Left cardiac atrium (tissue), 2 donors: ENCODE measurements around the gene ZCWPW1. TPM values are rescaled to one million over a fixed set of nuclear protein-coding genes. Genes with fewer than 3 reads are reported as not detected.

Experiments used
- total RNA-seq, 2 donors: library from RNA; stranded (reverse); fragmentation: NEBNext Ultra II Directional; extraction: Animal tissue kit (Norgen Biotek cat#: 25700); gene quantifications; one replicate each; pipeline ENCODE4 v1.2.1, GENCODE V29; 2021
- donor health status: DM: no; HTN: yes; CAD: no; lungs with severe emphysema.
- donor health status: DM: yes; HTN: yes; CAD: no.

ZCWPW1 gene
- total RNA-seq, 2 donors from 2014 or later: 3.6 to 4.9 TPM

Other genes with a start within 250 kb of the ZCWPW1 start
- gene PVRIG, start 208.8 kb downstream of the ZCWPW1 start, total RNA-seq: under 1 TPM in 1 of 2 donors, not detected in 1; 0.94 TPM
- not detected for gene SPDYE3, start 121.0 kb downstream of the ZCWPW1 start, total RNA-seq
- 10 to 100 TPM; 11.6 to 12.5 TPM for gene PILRB, start 70.6 kb downstream of the ZCWPW1 start, total RNA-seq
- gene PILRA, start 55.2 kb downstream of the ZCWPW1 start, total RNA-seq: 1 to 10 TPM; 3.7 to 6.5 TPM
- gene MEPCE, start 1.1 kb upstream of the ZCWPW1 start, total RNA-seq: 10 to 100 TPM; 20.9 to 23.9 TPM
- 10 to 100 TPM; 15.5 to 19.8 TPM for gene PPP1R35, start 7.8 kb upstream of the ZCWPW1 start, total RNA-seq
- gene SPACDR, start 35.6 kb upstream of the ZCWPW1 start, total RNA-seq: under 1 TPM; 0.38 to 0.73 TPM
- gene TSC22D4, start 50.5 kb upstream of the ZCWPW1 start, total RNA-seq: 10 to 100 TPM; 31.3 to 36.2 TPM
- gene NYAP1, start 55.2 kb upstream of the ZCWPW1 start, total RNA-seq: under 1 TPM; 0.59 to 0.97 TPM
- 10 to 100 TPM; 21.0 to 24.3 TPM for gene AGFG2, start 110.5 kb upstream of the ZCWPW1 start, total RNA-seq
- gene SAP25, start 145.2 kb upstream of the ZCWPW1 start, total RNA-seq: 1 to 10 TPM in 1 of 2 donors, under 1 TPM in 1; 0.58 to 1.5 TPM
- gene LRCH4, start 157.4 kb upstream of the ZCWPW1 start, total RNA-seq: 10 to 100 TPM; 28.2 to 32.6 TPM
- under 1 TPM; 0.31 to 0.62 TPM for gene FBXO24, start 157.6 kb upstream of the ZCWPW1 start, total RNA-seq
- gene PCOLCE, start 173.7 kb upstream of the ZCWPW1 start, total RNA-seq: 10 to 100 TPM; 51.8 to 96.5 TPM
- 10 to 100 TPM; 11.0 to 13.3 TPM for gene MOSPD3, start 183.8 kb upstream of the ZCWPW1 start, total RNA-seq
- under 1 TPM; 0.29 to 0.79 TPM for gene TFR2, start 212.8 kb upstream of the ZCWPW1 start, total RNA-seq
- not detected for gene ACTL6B, start 227.7 kb upstream of the ZCWPW1 start, total RNA-seq
- 100 to 1,000 TPM; 125 to 153 TPM for gene GNB2, start 245.0 kb upstream of the ZCWPW1 start, total RNA-seq